Right atrium auricular region (tissue), 2 donors: ENCODE measurements around the gene PEPD. TPM values are rescaled to one million over a fixed set of nuclear protein-coding genes. Genes with fewer than 3 reads are reported as not detected.

Experiments used
- DNase-seq: peaks from one replicate; pipeline ENCODE4 v3.0.0-alpha.2; 2019; ENCODE audit warnings: low spot score
- H3K27ac ChIP-seq, 2 donors: fragments of 200-600 bp; sonication (generic); 1 replicate in 1 of 2; 2 replicates in 1 of 2; pipeline ENCODE4 v1.5.1; 2016 to 2019
- H3K27me3 ChIP-seq, 2 donors: fragments of 200-600 bp; sonication (generic); one replicate each; pipeline versions ENCODE4 v1.5.1 to v1.6.0; 2017 to 2019
- H3K36me3 ChIP-seq: fragments of 200-600 bp; sonication (generic); one replicate; pipeline ENCODE4 v1.5.1; 2016
- H3K4me1 ChIP-seq, 2 donors: fragments of 200-600 bp; sonication (generic); one replicate each; pipeline versions ENCODE4 v1.5.1 to v1.6.0; 2017 to 2019
- H3K4me3 ChIP-seq, 2 donors: fragments of 200-600 bp; sonication (generic); 1 replicate in 1 of 2; 2 replicates in 1 of 2; pipeline ENCODE4 v1.5.1; 2017 to 2019; ENCODE audit warnings: mild to moderate bottlenecking in 1 of 2, moderate library complexity in 1 of 2
- H3K9me3 ChIP-seq, 2 donors: fragments of 200-600 bp; sonication (generic); one replicate each; pipeline ENCODE4 v1.5.1; 2019
- CTCF ChIP-seq, 2 donors: fragments of 200-600 bp; sonication (generic); IDR thresholded peaks; one replicate each; pipeline ENCODE4 v1.5.1; 2019; ENCODE audit warnings: antibody characterized with exemption in 2 of 2
- total RNA-seq, 2 donors: library from RNA; depleted of rRNA; stranded (reverse); fragments of >200 nt; gene quantifications; one replicate each; pipeline ENCODE4 v1.1.0, GENCODE V29; 2016

The PEPD gene
- total RNA-seq, 2 donors from 2014 or later: 27.1 to 38.9 TPM

DNA sequence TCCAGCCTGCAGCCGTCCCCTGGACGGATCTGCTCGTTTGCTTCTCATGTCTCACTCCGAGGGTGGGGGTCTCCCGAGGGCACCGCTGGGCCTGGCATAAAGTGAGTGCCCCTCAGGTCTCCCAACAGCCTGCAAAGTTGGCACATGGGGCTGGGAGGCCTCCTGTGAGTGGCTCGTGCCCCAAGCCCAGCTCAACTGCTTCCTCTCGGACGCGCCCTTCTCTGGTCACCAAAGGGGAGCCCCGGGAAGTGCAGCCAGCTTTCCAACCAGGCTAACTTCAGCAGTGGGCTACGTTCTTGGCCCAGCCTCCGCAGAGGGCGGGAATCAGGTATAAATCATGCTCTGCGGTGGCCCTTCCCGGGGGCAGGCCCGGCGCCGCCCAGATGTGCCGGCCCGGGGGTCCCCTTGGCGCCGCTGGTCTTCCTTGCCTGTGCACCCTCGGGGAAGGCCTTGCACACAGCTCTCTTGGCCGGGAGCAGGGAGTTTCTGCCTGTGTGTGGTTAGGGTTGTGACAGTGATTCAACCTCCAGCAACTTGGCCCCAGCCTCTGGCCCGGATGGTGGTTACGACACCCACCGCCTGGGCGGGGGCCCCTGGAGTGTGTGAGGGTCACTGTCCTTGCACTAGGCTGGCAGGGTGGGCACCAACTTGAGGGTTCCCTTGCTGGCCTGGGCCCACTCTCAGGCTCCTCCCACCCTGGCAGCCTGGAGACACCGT lies 127.4 kb downstream of the PEPD start:
- no peak overlapping the region for H3K4me3 ChIP-seq
- DNase-seq: peak; percentile 91
- H3K27me3 ChIP-seq: no peaks in the 10 kb centered on the region
- TF ChIP-seq CTCF (IDR thresholded peaks at IDR 0.05): no peak
- no peaks in the 10 kb centered on the region for H3K9me3 ChIP-seq
- no peaks in the 10 kb centered on the region for H3K36me3 ChIP-seq
- H3K27ac ChIP-seq: no peak overlapping the region
- H3K4me1 ChIP-seq: peaks cover 0 to 85% of the 10 kb centered on the region in 2 donors

DNA sequence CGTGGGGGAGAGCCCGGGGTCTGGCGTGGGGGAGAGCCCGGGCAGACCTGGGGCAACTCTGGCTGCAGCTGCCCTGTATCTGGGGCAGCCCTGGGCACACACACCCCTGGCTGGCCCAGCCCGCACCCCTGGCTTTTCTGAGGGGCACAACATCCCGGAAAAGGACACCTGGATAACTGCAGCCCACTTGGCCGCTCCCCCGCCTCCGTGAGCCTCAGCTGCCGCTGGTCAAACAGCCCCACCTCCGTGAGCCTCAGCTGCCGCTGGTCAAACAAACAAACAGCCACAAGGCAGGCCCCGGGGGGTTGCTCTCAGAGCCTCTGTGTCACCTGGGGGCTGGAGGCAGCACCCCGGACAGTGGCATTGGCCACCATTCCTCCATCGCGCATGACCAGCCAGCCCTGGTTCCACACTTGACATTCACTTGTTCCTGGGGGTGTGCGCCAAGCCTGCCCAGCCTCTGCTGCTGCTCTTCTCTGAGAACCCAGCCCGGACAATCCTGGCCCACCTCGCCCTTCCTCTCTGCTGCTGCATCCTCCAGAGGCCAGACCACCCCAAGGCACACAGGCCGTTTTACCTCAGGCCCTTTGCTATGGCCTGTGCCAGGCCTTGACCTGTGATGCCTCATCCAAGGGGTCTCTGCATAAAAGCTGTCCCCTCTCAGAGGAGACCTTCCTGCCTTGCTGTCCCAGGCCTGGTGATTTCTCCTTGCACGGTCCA lies 128.1 kb downstream of the PEPD start:
- no peak overlapping the region for H3K27ac ChIP-seq
- H3K4me1 ChIP-seq: peaks cover 0 to 92% of the 10 kb centered on the region in 2 donors

DNA sequence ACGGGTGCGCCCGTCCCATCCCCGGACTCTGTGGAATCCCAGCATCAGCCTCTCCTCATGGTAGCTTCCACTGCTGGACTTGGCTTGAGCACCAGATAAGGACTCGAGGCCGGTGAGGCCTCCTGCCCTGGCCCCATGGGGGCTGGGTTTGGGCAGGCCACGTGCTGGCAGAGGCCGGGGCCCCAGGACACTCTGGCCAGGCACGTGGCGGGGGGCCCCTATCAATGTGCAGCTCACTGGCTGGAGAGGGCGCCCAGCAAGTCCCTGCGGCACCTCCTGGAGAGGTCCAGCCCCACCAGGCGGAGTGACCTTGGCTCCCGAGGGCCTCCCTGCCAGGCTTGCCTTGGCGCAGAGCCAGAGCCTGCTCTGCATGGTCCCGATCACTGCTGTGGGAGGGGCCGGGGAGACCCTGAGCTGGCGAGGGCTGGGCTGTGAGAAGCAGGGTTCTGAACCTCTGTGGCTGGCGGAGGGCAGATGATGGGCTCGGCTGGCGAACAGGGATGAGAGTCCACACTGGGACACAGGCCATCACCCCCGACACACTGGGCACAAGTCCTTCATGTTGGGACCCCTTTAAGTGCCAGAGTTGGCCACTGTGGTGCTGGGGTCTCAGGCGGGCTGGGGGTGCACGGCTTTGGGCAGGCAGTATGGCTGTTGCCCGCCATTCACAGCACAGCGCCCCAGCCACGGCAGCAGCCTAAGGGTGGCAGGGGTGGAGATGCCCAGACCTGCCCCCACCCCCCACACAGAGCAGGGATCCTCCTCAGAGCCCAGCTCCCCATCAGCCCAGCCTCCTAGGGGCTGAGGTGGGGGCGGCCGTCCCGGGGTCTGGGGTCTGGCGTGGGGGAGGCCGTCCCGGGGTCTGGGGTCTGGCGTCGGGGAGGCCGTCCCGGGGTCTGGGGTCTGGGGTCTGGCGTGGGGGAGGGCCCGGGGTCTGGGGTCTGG lies 129.0 kb downstream of the PEPD start:
- Histone ChIP-seq H3K27ac (no peak overlapping the region), H3K27me3 (no peaks in the 10 kb centered on the region), H3K4me1 (peaks cover 0 to 99% of the 10 kb centered on the region in 2 donors), H3K4me3 (no peak overlapping the region), H3K9me3 (no peaks in the 10 kb centered on the region), H3K36me3 (no peaks in the 10 kb centered on the region)
- no peak for DNase-seq
- TF ChIP-seq CTCF (IDR thresholded peaks at IDR 0.05): no peak

More for the DNA sequence above, 128.1 kb downstream of the PEPD start:
- no peak for DNase-seq
- Histone ChIP-seq H3K9me3 (no peaks in the 10 kb centered on the region), H3K27me3 (no peaks in the 10 kb centered on the region), H3K36me3 (no peaks in the 10 kb centered on the region), H3K4me3 (no peak overlapping the region)
- no peak for TF ChIP-seq CTCF (IDR thresholded peaks at IDR 0.05)

- H3K4me1 ChIP-seq: peaks cover 0 to 91% of the 10 kb centered on the region in 2 donors
- H3K9me3 ChIP-seq: no peaks in the 10 kb centered on the region
- H3K27me3 ChIP-seq: no peaks in the 10 kb centered on the region
- no peaks in the 10 kb centered on the region for H3K36me3 ChIP-seq
- TF ChIP-seq CTCF (IDR thresholded peaks at IDR 0.05): no peak
- no peak overlapping the region for H3K27ac ChIP-seq
- no peak overlapping the region for H3K4me3 ChIP-seq
- DNase-seq: no peak
These were observed 129.9 kb downstream of the PEPD start for GRCh38 chr19:33391631-33392249.

GRCh38 chr19:33390908-33391630 lies 130.5 kb downstream of the PEPD start:
- Histone ChIP-seq H3K36me3 (no peaks in the 10 kb centered on the region), H3K4me3 (no peak overlapping the region), H3K9me3 (no peaks in the 10 kb centered on the region), H3K27me3 (no peaks in the 10 kb centered on the region), H3K27ac (peak overlapping the region in 1 of 2 donors; percentile 15), H3K4me1 (peaks cover 0 to 90% of the 10 kb centered on the region in 2 donors)
- DNase-seq: no peak
- no peak for TF ChIP-seq CTCF (IDR thresholded peaks at IDR 0.05)
